Progenitor cell of endocrine pancreas (in vitro differentiated cells): ENCODE results near the gene LTBP1. TPM values are rescaled to one million over a fixed set of nuclear protein-coding genes. Genes with fewer than 3 reads are reported as not detected.

Experiments used
- DNase-seq: peaks from one replicate; pipeline ENCODE4 v3.0.0; 2021; ENCODE audit warnings: low spot score; ENCODE audit not compliant: unreplicated experiment
- H3K27ac Mint-ChIP-seq: 2 replicates; pipeline ENCODE4 v1.8.0; 2021; ENCODE audit warnings: mild to moderate bottlenecking, moderate library complexity, mixed read lengths
- H3K27me3 Mint-ChIP-seq: 2 replicates; pipeline ENCODE4 v1.8.0; 2021; ENCODE audit warnings: mixed read lengths
- H3K36me3 Mint-ChIP-seq: 2 replicates; pipeline ENCODE4 v1.8.0; 2022; ENCODE audit warnings: mixed read lengths; ENCODE audit not compliant: insufficient read depth
- H3K4me1 Mint-ChIP-seq: 2 replicates; pipeline ENCODE4 v1.8.0; 2021; ENCODE audit warnings: low read depth, mixed read lengths
- H3K4me3 Mint-ChIP-seq: 2 replicates; pipeline ENCODE4 v1.8.0; 2021; ENCODE audit warnings: low read depth, mild to moderate bottlenecking, moderate library complexity, mixed read lengths
- H3K9me3 Mint-ChIP-seq: 2 replicates; pipeline ENCODE4 v1.8.0; 2021; ENCODE audit warnings: low read depth, mixed read lengths
- total RNA-seq: library from RNA; stranded (reverse); gene quantifications from 2 replicates; pipeline ENCODE4 v1.2.1, GENCODE V29; 2021
- TF ChIP-seq, protein P1 (sequence below): fragments of 200-600 bp; sonication (generic); IDR thresholded peaks from one replicate; pipeline ENCODE4 v1.5.0; 2021; ENCODE audit warnings: antibody characterized with exemption, mild to moderate bottlenecking; ENCODE audit not compliant: unreplicated experiment

Gene LTBP1
- total RNA-seq, 1 donor from 2014 or later: 63.0 TPM

DNA sequence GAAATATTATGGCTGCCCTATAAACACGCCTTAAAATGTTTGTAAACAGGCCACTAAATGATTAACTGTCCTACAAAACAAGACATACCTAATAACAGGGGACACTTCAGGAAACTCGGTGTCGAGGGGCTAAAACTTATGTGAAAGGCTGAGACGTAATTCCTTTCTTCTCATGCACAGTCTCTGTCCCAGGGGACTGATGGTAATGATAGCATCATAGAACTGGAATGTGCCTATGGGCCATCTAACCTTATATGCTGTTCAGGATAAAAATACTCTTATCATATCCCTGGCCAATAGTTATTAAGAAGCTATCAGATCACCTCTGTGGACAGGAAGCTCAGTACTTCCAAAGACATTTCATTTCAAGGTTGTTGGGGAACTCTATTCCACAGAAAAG, 277.1 kb downstream of the LTBP1 start:
- H3K27ac Mint-ChIP-seq: no peak overlapping the region
- peaks cover 9% of the 10 kb centered on the region for H3K36me3 Mint-ChIP-seq
- peaks cover 7% of the 10 kb centered on the region for H3K9me3 Mint-ChIP-seq
- DNase-seq: no peak
- no peak overlapping the region for H3K4me3 Mint-ChIP-seq
- H3K4me1 Mint-ChIP-seq: no peaks in the 10 kb centered on the region
- no peaks in the 10 kb centered on the region for H3K27me3 Mint-ChIP-seq
- TF ChIP-seq, protein P1, sequence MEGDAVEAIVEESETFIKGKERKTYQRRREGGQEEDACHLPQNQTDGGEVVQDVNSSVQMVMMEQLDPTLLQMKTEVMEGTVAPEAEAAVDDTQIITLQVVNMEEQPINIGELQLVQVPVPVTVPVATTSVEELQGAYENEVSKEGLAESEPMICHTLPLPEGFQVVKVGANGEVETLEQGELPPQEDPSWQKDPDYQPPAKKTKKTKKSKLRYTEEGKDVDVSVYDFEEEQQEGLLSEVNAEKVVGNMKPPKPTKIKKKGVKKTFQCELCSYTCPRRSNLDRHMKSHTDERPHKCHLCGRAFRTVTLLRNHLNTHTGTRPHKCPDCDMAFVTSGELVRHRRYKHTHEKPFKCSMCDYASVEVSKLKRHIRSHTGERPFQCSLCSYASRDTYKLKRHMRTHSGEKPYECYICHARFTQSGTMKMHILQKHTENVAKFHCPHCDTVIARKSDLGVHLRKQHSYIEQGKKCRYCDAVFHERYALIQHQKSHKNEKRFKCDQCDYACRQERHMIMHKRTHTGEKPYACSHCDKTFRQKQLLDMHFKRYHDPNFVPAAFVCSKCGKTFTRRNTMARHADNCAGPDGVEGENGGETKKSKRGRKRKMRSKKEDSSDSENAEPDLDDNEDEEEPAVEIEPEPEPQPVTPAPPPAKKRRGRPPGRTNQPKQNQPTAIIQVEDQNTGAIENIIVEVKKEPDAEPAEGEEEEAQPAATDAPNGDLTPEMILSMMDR: no peak

DNA sequence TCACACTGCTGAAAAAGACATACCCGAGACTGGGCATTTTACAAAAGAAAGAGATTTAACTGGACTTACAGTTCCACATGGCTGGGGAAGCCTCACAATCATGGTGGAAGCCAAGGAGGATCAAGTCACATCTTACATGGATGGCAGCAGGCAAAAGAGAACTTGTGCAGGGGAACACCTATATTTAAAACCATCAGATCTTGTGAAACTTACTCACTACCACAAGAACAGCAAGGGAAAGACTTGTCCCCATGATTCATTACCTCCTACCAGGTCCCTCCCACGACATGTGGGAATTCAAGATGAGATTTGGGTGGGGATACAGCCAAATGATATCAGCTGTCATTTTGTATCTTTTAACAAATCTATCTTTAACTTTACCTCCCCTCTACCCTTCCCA, 278.6 kb downstream of the LTBP1 start:
- Mint-ChIP-seq H3K4me1 (no peaks in the 10 kb centered on the region), H3K27me3 (no peaks in the 10 kb centered on the region), H3K9me3 (peaks cover 7% of the 10 kb centered on the region), H3K36me3 (peaks cover 9% of the 10 kb centered on the region), H3K27ac (no peak overlapping the region), H3K4me3 (no peak overlapping the region)
- TF ChIP-seq, protein P1: no peak
- DNase-seq: no peak

DNA sequence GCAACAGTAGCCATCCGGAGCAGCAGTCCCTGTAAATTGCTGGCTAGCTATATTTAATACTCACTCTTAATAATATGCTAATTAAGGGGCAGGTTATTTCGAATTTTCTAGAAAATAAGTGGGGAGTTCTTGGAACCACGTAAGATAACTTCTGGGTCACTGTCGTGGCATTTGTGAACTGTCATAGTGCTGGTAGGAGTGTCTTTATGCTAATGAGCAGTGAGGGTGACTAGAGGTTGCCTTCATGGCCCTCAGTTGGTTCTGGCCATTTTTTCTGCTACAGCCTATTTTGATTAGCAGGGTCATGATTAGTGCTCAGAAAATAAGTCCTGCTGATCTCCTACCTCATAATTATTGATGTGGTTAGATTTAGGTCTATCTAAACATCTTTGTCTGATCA, 279.8 kb downstream of the LTBP1 start:
- H3K4me1 Mint-ChIP-seq: peaks cover 2% of the 10 kb centered on the region
- TF ChIP-seq, protein P1: no peak
- H3K36me3 Mint-ChIP-seq: peaks cover 9% of the 10 kb centered on the region
- no peaks in the 10 kb centered on the region for H3K27me3 Mint-ChIP-seq
- H3K4me3 Mint-ChIP-seq: no peak overlapping the region
- DNase-seq: no peak
- no peak overlapping the region for H3K27ac Mint-ChIP-seq
- H3K9me3 Mint-ChIP-seq: peaks cover 7% of the 10 kb centered on the region

DNA sequence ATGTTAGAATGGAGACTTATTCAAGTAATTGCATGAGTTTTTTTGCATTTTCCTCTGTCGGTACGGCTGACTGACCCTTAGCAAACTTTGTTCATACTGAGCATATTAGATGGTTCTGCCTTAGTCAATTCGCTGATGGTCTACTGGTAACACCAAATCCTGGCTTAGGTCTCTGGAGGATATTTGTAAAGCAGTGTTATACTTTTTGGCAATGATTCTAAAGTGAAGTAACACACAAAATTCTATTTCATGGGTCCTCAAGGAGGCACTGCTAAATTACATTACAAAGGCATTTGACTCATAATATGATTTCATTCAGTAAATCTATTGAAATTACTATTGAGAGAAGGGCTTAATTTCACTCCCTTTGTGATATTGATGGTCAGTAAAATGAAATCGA, 282.9 kb downstream of the LTBP1 start:
- Mint-ChIP-seq H3K4me1 (peaks cover 3% of the 10 kb centered on the region), H3K4me3 (no peak overlapping the region), H3K9me3 (peaks cover 7% of the 10 kb centered on the region), H3K27me3 (no peaks in the 10 kb centered on the region), H3K27ac (no peak overlapping the region), H3K36me3 (peaks cover 14% of the 10 kb centered on the region)
- TF ChIP-seq, protein P1: no peak
- no peak for DNase-seq

DNA sequence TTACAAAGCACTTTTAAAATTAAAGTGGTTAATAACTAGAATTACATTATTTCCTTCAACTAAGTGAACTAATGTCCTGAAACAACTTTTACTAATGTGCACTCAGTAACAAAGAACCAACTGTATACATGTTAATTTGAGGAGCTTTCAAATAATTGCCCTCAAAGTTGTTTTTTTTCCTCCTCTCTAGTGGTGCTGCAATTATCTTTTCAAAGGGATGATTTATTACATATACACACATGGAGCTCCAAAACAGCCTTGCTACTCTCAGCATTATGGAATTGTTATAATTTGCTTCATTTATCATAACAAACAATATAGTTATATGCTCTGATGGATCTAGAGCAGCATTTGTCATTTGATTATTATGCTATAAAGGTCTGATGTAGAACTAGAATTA, 283.4 kb downstream of the LTBP1 start:
- peaks cover 6% of the 10 kb centered on the region for H3K9me3 Mint-ChIP-seq
- H3K4me3 Mint-ChIP-seq: no peak overlapping the region
- H3K36me3 Mint-ChIP-seq: peaks cover 15% of the 10 kb centered on the region
- DNase-seq: no peak
- no peak overlapping the region for H3K27ac Mint-ChIP-seq
- no peaks in the 10 kb centered on the region for H3K27me3 Mint-ChIP-seq
- TF ChIP-seq, protein P1: no peak
- peaks cover 3% of the 10 kb centered on the region for H3K4me1 Mint-ChIP-seq
